Fibroblast of mammary gland (primary cell): ENCODE data around the gene SND1.

ENCODE experiments used
- DNase-seq: peaks from one replicate; pipeline ENCODE4 v3.0.0-alpha.2; 2010; ENCODE audit warnings: low read depth
- H3K4me3 ChIP-seq: 2 replicates; pipeline ENCODE4 v1.5.1; 2011; ENCODE audit warnings: low read depth, mild to moderate bottlenecking, low read length, moderate library complexity; ENCODE audit not compliant: control insufficient read depth
- TF ChIP-seq, protein P1 (sequence below): conservative IDR thresholded peaks from 2 replicates; pipeline ENCODE4 v1.5.1; 2011; ENCODE audit warnings: low read depth, low read length, inconsistent platforms; ENCODE audit not compliant: control insufficient read depth, insufficient read depth

Gene SND1

DNA sequence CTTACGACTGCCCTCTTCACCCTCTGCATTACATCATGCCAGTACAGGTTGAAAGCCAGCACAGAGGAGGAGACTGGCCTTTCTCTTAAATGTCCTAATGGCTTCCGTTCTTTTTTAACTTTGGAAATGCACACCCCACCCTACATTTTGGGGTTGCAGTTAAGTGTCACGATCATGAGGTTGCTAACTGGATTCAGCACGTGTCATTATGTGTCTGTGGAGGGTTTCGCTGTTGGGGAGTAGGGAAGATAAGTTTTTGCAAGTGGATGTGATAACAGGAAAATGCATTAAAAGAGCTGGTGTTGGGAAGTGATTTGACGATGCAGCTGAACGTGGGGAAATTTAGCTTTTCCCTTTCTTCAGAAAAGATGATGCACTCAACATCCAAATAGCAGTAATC, 243.4 kb downstream of the SND1 start:
- no peak overlapping the region for H3K4me3 ChIP-seq
- DNase-seq = no peak
- TF ChIP-seq, protein P1, sequence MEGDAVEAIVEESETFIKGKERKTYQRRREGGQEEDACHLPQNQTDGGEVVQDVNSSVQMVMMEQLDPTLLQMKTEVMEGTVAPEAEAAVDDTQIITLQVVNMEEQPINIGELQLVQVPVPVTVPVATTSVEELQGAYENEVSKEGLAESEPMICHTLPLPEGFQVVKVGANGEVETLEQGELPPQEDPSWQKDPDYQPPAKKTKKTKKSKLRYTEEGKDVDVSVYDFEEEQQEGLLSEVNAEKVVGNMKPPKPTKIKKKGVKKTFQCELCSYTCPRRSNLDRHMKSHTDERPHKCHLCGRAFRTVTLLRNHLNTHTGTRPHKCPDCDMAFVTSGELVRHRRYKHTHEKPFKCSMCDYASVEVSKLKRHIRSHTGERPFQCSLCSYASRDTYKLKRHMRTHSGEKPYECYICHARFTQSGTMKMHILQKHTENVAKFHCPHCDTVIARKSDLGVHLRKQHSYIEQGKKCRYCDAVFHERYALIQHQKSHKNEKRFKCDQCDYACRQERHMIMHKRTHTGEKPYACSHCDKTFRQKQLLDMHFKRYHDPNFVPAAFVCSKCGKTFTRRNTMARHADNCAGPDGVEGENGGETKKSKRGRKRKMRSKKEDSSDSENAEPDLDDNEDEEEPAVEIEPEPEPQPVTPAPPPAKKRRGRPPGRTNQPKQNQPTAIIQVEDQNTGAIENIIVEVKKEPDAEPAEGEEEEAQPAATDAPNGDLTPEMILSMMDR = no peak

DNA sequence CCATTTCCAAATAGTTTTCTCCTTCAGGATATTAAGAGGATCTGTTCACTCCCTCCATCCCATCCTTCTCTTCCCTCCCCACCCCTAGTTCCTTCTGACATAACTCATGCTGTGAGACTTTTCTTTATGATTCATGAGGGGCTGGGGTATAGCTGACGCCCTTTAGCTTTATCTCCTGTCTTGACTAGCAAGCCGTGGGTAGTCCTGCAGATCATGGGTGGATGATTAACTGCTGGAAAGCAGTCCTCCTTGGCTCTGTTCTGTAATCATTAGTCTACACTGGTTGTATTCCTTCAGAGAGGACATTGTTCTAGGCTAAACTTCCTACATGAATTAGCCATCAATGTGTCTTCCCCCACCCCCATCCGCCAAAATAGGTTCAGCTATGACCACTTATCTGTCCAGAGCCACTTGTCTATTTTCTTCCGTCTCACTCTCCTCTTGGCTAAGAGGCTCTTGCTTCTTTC, 243.9 kb downstream of the SND1 start:
- TF ChIP-seq, protein P1 = no peak
- no peak overlapping the region for H3K4me3 ChIP-seq
- DNase-seq = peak; percentile 20

GRCh38 chr7:127896659-127897058, 244.7 kb downstream of the SND1 start:
- TF ChIP-seq, protein P1 = no peak
- DNase-seq = no peak
- H3K4me3 ChIP-seq = no peak overlapping the region

GRCh38 chr7:127897704-127898454, 245.9 kb downstream of the SND1 start:
- DNase-seq = peak; percentile 51
- TF ChIP-seq, protein P1 = no peak
- H3K4me3 ChIP-seq = no peak overlapping the region

- no peak overlapping the region for H3K4me3 ChIP-seq
- TF ChIP-seq, protein P1 = no peak
- no peak for DNase-seq
Observed at GRCh38 chr7:127899411-127899810, 247.4 kb downstream of the SND1 start.

- H3K4me3 ChIP-seq = no peak overlapping the region
- no peak for DNase-seq
- TF ChIP-seq, protein P1 = no peak
Observed at GRCh38 chr7:127900141-127900540, 248.1 kb downstream of the SND1 start.
